Measurements from ENCODE around the gene CCDC92. TPM values are rescaled to one million over a fixed set of nuclear protein-coding genes. Genes with fewer than 3 reads are reported as not detected.

Gene CCDC92
- polyA plus RNA-seq, 2 of the 4 experiments (the other 2 are of a cell fraction) = 27.2 to 27.5 TPM

DNA sequence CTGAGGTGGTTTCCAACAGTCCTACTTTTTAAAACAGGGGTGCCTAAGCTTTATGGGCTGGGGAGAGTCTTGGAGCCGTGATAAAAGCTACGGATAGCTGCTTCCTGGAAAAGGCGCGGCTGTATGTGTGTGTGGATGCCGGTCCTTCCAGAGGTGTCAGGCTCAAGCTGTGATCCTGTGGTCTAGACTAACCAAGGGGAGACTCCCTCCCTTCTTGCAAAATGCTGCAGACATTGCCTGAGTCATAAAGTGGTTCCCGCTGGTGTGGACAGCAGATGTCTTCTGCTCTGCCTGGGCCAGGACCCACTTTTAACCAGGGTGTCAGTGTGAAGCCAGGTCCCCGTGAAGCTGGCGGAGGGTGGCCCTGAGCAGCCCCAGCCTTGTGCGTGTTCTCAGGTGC is 37.8 kb downstream of the CCDC92 start:
- Histone ChIP-seq H3K9me3 (no peaks in the 10 kb centered on the region; the same call in 2 of the 3 replicates), H3K4me3 (no peak overlapping the region), H3K4me2 (no peak overlapping the region), H3K4me1 (no peaks in the 10 kb centered on the region), H3K27ac (no peak overlapping the region)
- DNase-seq (ENCODE audit: low read depth in 1 of 2, low spot score in 1 of 2) = no peak
- 74% methylated on average over 8 of the region's 9 CpGs for WGBS (ENCODE audit: missing lambda C conversion rate)
- POLR2A ChIA-PET = no interaction called here
- no peak for TF ChIP-seq RFX5 (IDR thresholded peaks at IDR 0.05)
- TF ChIP-seq, protein P1, sequence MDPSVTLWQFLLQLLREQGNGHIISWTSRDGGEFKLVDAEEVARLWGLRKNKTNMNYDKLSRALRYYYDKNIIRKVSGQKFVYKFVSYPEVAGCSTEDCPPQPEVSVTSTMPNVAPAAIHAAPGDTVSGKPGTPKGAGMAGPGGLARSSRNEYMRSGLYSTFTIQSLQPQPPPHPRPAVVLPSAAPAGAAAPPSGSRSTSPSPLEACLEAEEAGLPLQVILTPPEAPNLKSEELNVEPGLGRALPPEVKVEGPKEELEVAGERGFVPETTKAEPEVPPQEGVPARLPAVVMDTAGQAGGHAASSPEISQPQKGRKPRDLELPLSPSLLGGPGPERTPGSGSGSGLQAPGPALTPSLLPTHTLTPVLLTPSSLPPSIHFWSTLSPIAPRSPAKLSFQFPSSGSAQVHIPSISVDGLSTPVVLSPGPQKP (IDR thresholded peaks at IDR 0.05; ENCODE audit: low read depth, low read length) = no peak
- FAIRE-seq = no peak
- CTCF ChIA-PET = interaction anchor here (0.8 kb wide), 1 partner anchor 29 kb away, joined by 3 read pairs; no protein-coding TSS in a partner anchor
- no peak; a peak in 1 of 6 replicates for ATAC-seq

DNA sequence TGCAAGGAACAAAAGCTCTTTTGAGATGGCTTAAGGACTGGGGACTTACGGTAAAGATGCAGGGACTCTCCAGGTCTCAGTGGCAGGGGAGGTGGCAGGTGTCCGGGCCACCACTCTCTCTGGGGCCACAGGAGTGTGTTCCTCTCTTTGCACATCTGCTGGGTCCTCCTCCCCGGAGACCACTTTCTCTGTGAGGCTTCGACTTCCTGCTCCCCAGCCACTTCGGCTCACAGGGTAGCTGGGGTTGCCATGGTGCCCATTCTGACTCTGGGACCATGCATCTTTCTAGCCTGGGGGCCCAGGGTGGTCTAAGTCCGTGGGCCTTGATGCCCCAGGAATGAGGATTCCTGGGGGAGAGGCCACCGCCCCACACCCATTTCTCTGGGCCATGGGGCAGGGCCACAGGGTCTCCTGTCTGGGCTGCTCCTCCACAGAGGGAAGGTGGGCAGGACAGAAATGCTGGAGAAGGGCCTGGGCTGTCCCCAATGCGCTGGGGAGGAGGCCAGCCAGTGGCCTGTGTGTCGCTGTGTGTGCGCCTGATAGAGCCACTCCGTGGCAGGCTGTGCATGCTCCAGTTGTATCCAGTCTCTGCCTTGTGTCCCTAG is 38.5 kb downstream of the CCDC92 start:
- TF ChIP-seq PHF8 (IDR thresholded peaks at IDR 0.05; ENCODE audit: borderline replicate concordance, low read depth) = no peak
- no peak for TF ChIP-seq ESRRA (IDR thresholded peaks at IDR 0.05; ENCODE audit: borderline replicate concordance, low read length)
- TF ChIP-seq RARB (CRISPR knock-in tag; IDR thresholded peaks at IDR 0.05) = no peak
- TF ChIP-seq, protein P2, sequence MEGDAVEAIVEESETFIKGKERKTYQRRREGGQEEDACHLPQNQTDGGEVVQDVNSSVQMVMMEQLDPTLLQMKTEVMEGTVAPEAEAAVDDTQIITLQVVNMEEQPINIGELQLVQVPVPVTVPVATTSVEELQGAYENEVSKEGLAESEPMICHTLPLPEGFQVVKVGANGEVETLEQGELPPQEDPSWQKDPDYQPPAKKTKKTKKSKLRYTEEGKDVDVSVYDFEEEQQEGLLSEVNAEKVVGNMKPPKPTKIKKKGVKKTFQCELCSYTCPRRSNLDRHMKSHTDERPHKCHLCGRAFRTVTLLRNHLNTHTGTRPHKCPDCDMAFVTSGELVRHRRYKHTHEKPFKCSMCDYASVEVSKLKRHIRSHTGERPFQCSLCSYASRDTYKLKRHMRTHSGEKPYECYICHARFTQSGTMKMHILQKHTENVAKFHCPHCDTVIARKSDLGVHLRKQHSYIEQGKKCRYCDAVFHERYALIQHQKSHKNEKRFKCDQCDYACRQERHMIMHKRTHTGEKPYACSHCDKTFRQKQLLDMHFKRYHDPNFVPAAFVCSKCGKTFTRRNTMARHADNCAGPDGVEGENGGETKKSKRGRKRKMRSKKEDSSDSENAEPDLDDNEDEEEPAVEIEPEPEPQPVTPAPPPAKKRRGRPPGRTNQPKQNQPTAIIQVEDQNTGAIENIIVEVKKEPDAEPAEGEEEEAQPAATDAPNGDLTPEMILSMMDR (IDR thresholded peaks at IDR 0.05) = no peak
- no peak for TF ChIP-seq JUNB (IDR thresholded peaks at IDR 0.05)
- TF ChIP-seq KDM5A (IDR thresholded peaks at IDR 0.05) = no peak
- TF ChIP-seq ZNF302 (CRISPR knock-in tag; IDR thresholded peaks at IDR 0.05) = no peak
- no peak for TF ChIP-seq HOXB13 (CRISPR knock-in tag; IDR thresholded peaks at IDR 0.05; ENCODE audit: low read depth)
- no peak for TF ChIP-seq HOXA7 (CRISPR knock-in tag; IDR thresholded peaks at IDR 0.05)
- TF ChIP-seq RCOR1 (IDR thresholded peaks at IDR 0.05; ENCODE audit: low read depth, low read length) = no peak
- ChIA-PET POLR2A (no interaction called here), CTCF (no interaction called here)
- H3K4me1 ChIP-seq = no peaks in the 10 kb centered on the region
- DNase-seq (ENCODE audit: low read depth in 1 of 2, low spot score in 1 of 2) (no peak), ATAC-seq (no peak), FAIRE-seq (no peak)
- H3K27ac ChIP-seq = no peak overlapping the region
- H3K4me2 ChIP-seq = no peak overlapping the region
- no peak overlapping the region for H3K4me3 ChIP-seq
- WGBS (ENCODE audit: missing lambda C conversion rate) = 83% methylated on average over 10 of the region's 11 CpGs
- no peaks in the 10 kb centered on the region; the same call in 2 of the 3 replicates for H3K9me3 ChIP-seq

DNA sequence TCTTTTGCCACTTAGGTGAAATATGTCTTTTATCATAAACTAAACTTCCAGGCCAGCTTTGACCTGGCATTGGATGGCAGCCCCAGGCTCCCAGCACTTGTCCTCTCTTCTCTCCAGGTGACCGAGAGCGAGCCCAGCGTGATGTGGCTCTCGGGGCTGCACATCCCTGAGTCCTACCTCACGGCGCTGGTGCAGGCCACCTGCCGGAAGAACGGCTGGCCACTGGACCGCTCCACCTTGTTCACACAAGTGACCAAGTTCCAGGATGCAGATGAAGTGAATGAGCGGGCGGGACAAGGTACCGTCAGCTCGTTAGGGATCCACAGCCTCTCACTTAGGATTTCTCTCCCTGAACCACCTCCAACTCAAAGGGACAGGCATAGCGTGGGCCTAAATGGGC is 39.4 kb downstream of the CCDC92 start:
- CTCF ChIA-PET = interaction anchor here (0.7 to 1.0 kb wide), 2 partner anchors 22 to 28 kb away, joined by 3 to 12 read pairs; no protein-coding TSS in a partner anchor
- FAIRE-seq = no peak
- no peak overlapping the region for H3K4me3 ChIP-seq
- H3K9me3 ChIP-seq = no peaks in the 10 kb centered on the region; the same call in 2 of the 3 replicates
- TF ChIP-seq MAZ (IDR thresholded peaks at IDR 0.05; ENCODE audit: borderline replicate concordance, low read depth, low read length) (no peak), CEBPB (IDR thresholded peaks at IDR 0.05) (no peak), HOXA7 (CRISPR knock-in tag; IDR thresholded peaks at IDR 0.05) (no peak)
- no peak for ATAC-seq
- no peaks in the 10 kb centered on the region for H3K4me1 ChIP-seq
- POLR2A ChIA-PET = no interaction called here
- no peak for DNase-seq (ENCODE audit: low read depth in 1 of 2, low spot score in 1 of 2)
- WGBS (ENCODE audit: missing lambda C conversion rate) = 82% methylated on average over 14 of the region's 14 CpGs
- H3K27ac ChIP-seq = no peak overlapping the region
- H3K4me2 ChIP-seq = no peak overlapping the region

DNA sequence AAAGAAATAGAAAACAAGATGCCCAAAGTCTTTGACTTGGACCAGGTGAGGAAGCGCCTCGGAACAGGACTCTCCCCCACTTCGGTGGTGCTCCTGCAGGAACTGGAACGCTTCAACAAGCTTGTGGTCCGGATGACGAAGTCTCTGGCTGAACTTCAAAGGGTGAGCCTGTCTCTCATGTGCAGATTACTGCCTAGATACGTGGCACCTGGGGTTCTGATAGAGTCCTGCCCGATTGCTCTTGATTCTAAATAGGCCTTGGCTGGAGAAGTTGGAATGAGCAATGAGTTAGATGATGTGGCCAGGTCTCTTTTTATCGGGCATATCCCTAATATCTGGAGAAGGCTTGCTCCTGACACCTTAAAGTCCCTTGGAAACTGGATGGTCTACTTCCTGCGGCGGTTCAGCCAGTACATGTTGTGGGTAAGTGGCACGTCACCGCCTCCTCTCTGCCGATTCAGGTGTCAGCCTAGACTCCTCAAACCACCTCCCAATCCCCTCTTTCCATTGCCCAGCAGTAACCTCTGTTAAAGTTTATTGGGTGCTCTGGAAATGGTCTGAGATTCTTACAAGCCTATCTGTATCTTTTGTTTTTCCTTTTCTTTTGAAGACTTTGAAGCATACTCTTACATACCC is 40.8 kb downstream of the CCDC92 start:
- DNase-seq (ENCODE audit: low read depth in 1 of 2, low spot score in 1 of 2) = no peak
- FAIRE-seq = no peak
- POLR2A ChIA-PET = interaction anchor here (0.8 kb wide), 1 partner anchor 11 kb away, joined by 7 read pairs; no protein-coding TSS in a partner anchor
- no peak overlapping the region for H3K4me2 ChIP-seq
- 70% methylated on average over 14 of the region's 14 CpGs for WGBS (ENCODE audit: missing lambda C conversion rate)
- no peaks in the 10 kb centered on the region; the same call in 2 of the 3 replicates for H3K9me3 ChIP-seq
- no peak overlapping the region for H3K4me3 ChIP-seq
- CTCF ChIA-PET = interaction anchor here (0.7 to 1.1 kb wide), 3 partner anchors 27 to 336 kb away, joined by 3 to 4 read pairs (median 3); no protein-coding TSS in a partner anchor
- ATAC-seq = no peak
- H3K4me1 ChIP-seq = no peaks in the 10 kb centered on the region
- H3K27ac ChIP-seq = no peak overlapping the region
- TF ChIP-seq MAFK (IDR thresholded peaks at IDR 0.05; ENCODE audit: partially characterized antibody) (no peak), ZFP36 (IDR thresholded peaks at IDR 0.05; ENCODE audit: borderline replicate concordance, partially characterized antibody) (no peak), TP53 (CRISPR knock-in tag; IDR thresholded peaks at IDR 0.05) (no peak), HDAC2 (IDR thresholded peaks at IDR 0.05) (no peak), RFX5 (IDR thresholded peaks at IDR 0.05) (no peak), SMC3 (IDR thresholded peaks at IDR 0.05) (no peak), RAD21 (conservative IDR thresholded peaks at IDR 0.05 in 1 of 2, IDR thresholded peaks at IDR 0.05 in 1 of 2) (no peak), EHMT2 (IDR thresholded peaks at IDR 0.05; ENCODE audit: low read depth) (no peak), FOSB (CRISPR knock-in tag; IDR thresholded peaks at IDR 0.05) (no peak), EP300 (IDR thresholded peaks at IDR 0.05) (no peak), RARB (CRISPR knock-in tag; IDR thresholded peaks at IDR 0.05) (no peak), JUNB (IDR thresholded peaks at IDR 0.05) (no peak), TFCP2L1 (CRISPR knock-in tag; IDR thresholded peaks at IDR 0.05) (no peak)
- TF ChIP-seq, protein P3, sequence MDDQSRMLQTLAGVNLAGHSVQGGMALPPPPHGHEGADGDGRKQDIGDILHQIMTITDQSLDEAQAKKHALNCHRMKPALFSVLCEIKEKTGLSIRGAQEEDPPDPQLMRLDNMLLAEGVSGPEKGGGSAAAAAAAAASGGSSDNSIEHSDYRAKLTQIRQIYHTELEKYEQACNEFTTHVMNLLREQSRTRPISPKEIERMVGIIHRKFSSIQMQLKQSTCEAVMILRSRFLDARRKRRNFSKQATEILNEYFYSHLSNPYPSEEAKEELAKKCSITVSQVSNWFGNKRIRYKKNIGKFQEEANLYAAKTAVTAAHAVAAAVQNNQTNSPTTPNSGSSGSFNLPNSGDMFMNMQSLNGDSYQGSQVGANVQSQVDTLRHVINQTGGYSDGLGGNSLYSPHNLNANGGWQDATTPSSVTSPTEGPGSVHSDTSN (IDR thresholded peaks at IDR 0.05) = no peak
- TF ChIP-seq, protein P1 (IDR thresholded peaks at IDR 0.05; ENCODE audit: low read depth, low read length) = no peak

All from A549 (cell line).